Smooth muscle cell (in vitro differentiated cells): ENCODE data around the gene OR4A15. TPM values are rescaled to one million over a fixed set of nuclear protein-coding genes. Genes with fewer than 3 reads are reported as not detected.

ENCODE experiments used
- DNase-seq: peaks from one replicate; lab custom pipeline; 2025; ENCODE audit not compliant: unreplicated experiment; lab: John Stamatoyannopoulos, UW
- H2AFZ ChIP-seq: fragments of 200-600 bp; sonication (generic); 2 replicates; pipeline ENCODE4 v1.6.0; 2016; ENCODE audit warnings: antibody characterized with exemption, low read depth, mild to moderate bottlenecking
- H3F3A ChIP-seq: fragments of 200-600 bp; sonication (generic); 2 replicates; pipeline ENCODE4 v1.6.0; 2017; ENCODE audit warnings: antibody characterized with exemption, low read depth
- H3K27ac ChIP-seq: fragments of 200-600 bp; sonication (generic); 2 replicates; pipeline ENCODE4 v1.5.1; 2016; ENCODE audit warnings: low read depth, mild to moderate bottlenecking
- H3K27me3 ChIP-seq: fragments of 200-600 bp; sonication (generic); 2 replicates; pipeline ENCODE4 v1.6.1; 2016; ENCODE audit warnings: low read depth, mild to moderate bottlenecking
- H3K36me3 ChIP-seq: fragments of 200-600 bp; sonication (generic); 2 replicates; pipeline ENCODE4 v1.5.1; 2016; ENCODE audit warnings: low read depth
- H3K4me1 ChIP-seq: fragments of 200-600 bp; sonication (generic); 2 replicates; pipeline ENCODE4 v1.5.1; 2016; ENCODE audit warnings: low read depth
- H3K4me2 ChIP-seq: fragments of 200-600 bp; sonication (generic); 2 replicates; pipeline ENCODE4 v1.6.0; 2016; ENCODE audit warnings: mild to moderate bottlenecking
- H3K4me3 ChIP-seq: fragments of 200-600 bp; sonication (generic); 2 replicates; pipeline ENCODE4 v1.5.1; 2016; ENCODE audit warnings: mild to moderate bottlenecking
- H3K79me2 ChIP-seq: fragments of 200-600 bp; sonication (generic); 2 replicates; pipeline ENCODE4 v1.6.0; 2016; ENCODE audit warnings: low read depth, mild to moderate bottlenecking
- H3K9ac ChIP-seq: fragments of 200-600 bp; sonication (generic); 2 replicates; pipeline ENCODE4 v1.6.0; 2016; ENCODE audit warnings: low read depth
- H3K9me3 ChIP-seq: fragments of 200-600 bp; sonication (generic); replicated peaks from 2 replicates; pipeline ENCODE4 v1.5.1; 2016; ENCODE audit warnings: low read depth
- H4K20me1 ChIP-seq: fragments of 200-600 bp; sonication (generic); 2 replicates; pipeline ENCODE4 v1.6.0; 2016; ENCODE audit warnings: low read depth
- WGBS: methylation state at CpG from one replicate; pipeline ENCODE4 v1.1.7; 2016; ENCODE audit warnings: low lambda C conversion rate; 5-methylcytosine and 5-hydroxymethylcytosine counted together
- polyA plus RNA-seq: library from polyadenylated mRNA; unstranded; fragments of >200 nt; fragmentation: Nextera tagmentation; extraction: Ambion mirVana; gene quantifications from 2 replicates; pipeline ENCODE4 v1.2.1, GENCODE V29; 2016
- total RNA-seq: library from RNA; depleted of rRNA; stranded (reverse); fragments of >200 nt; gene quantifications from 2 replicates; pipeline ENCODE4 v1.2.3, GENCODE V29; 2014
- TF ChIP-seq, protein P1 (sequence below): fragments of 200-600 bp; sonication (generic); IDR thresholded peaks from 2 replicates; pipeline ENCODE4 v1.5.1; 2017; ENCODE audit warnings: borderline replicate concordance, mild to moderate bottlenecking, antibody characterized with exemption; ENCODE audit not compliant: insufficient read depth, poor library complexity, severe bottlenecking

OR4A15 gene
- total RNA-seq (not detected in 2 replicates), polyA plus RNA-seq (not detected in 2 replicates)

DNA sequence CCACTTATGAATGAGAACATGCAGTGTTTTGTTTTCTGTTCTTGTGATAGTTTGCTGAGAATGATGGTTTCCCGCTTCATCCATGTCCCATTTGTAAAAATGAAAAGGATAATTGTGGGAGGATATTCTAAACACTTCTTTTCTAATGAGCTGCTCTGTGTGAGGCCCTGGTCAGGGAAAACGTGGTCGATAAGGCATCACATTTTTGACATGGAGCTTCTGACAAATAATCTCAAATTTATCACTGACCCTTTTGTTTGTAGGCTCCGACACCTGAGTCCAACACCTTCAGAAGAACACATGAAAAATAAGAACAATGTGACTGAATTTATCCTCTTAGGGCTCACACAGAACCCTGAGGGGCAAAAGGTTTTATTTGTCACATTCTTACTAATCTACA, at the start of gene OR4A15:
Gene OR4A15, plus strand, starts transcription at position 301 of the 400 bp plus-strand sequence. Its CDS starts 0 bp downstream, at position 301.
- H3K4me1 ChIP-seq, result no peaks in the 10 kb centered on the region
- whole genome bisulfite sequencing, result 67% methylated on average over 4 of the region's 4 CpGs
- H4K20me1 ChIP-seq, result no peaks in the 10 kb centered on the region
- no peaks in the 10 kb centered on the region for H3K9me3 ChIP-seq
- H3K79me2 ChIP-seq, result no peaks in the 10 kb centered on the region
- no peak within 1 kb of the TSS for H2AFZ ChIP-seq
- no peak for DNase-seq
- H3K4me3 ChIP-seq, result no peak within 1 kb of the TSS
- H3K9ac ChIP-seq, result no peak within 1 kb of the TSS
- H3K4me2 ChIP-seq, result no peak within 1 kb of the TSS
- TF ChIP-seq, protein P1, sequence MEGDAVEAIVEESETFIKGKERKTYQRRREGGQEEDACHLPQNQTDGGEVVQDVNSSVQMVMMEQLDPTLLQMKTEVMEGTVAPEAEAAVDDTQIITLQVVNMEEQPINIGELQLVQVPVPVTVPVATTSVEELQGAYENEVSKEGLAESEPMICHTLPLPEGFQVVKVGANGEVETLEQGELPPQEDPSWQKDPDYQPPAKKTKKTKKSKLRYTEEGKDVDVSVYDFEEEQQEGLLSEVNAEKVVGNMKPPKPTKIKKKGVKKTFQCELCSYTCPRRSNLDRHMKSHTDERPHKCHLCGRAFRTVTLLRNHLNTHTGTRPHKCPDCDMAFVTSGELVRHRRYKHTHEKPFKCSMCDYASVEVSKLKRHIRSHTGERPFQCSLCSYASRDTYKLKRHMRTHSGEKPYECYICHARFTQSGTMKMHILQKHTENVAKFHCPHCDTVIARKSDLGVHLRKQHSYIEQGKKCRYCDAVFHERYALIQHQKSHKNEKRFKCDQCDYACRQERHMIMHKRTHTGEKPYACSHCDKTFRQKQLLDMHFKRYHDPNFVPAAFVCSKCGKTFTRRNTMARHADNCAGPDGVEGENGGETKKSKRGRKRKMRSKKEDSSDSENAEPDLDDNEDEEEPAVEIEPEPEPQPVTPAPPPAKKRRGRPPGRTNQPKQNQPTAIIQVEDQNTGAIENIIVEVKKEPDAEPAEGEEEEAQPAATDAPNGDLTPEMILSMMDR, result no peak
- no peaks in the 10 kb centered on the region for H3F3A ChIP-seq
- H3K36me3 ChIP-seq, result no peaks in the 10 kb centered on the region
- H3K27me3 ChIP-seq, result no peaks in the 10 kb centered on the region
- H3K27ac ChIP-seq, result no peak within 1 kb of the TSS

DNA sequence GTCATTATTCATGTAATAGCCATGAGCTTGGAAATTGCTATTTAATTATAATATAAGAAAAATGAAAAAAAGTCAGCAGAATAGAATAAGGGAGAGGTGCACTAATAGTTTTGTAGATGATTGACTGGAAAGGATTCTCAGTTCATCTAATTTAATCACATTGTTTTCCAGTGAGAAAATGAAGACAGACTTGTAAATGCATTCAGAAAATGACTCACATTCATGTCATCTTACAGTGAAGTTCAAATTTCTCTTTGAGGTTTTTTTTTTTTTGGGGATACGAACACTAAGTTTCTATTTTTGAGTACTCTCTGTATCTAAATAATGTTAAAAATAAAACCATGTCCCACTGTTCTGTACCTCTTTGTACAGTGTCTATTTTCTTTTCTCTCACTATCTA, 43.3 kb upstream of the OR4A15 start:
- H2AFZ ChIP-seq, result no peak overlapping the region
- WGBS, result 81% methylated on average over 1 of the region's 1 CpG
- TF ChIP-seq, protein P1, result no peak
- no peak overlapping the region for H3K4me2 ChIP-seq
- H3K36me3 ChIP-seq, result no peaks in the 10 kb centered on the region
- no peaks in the 10 kb centered on the region for H4K20me1 ChIP-seq
- H3K27ac ChIP-seq, result no peak overlapping the region
- H3K9ac ChIP-seq, result no peak overlapping the region
- no peaks in the 10 kb centered on the region for H3K27me3 ChIP-seq
- H3K4me3 ChIP-seq, result no peak overlapping the region
- no peak for DNase-seq
- H3F3A ChIP-seq, result no peaks in the 10 kb centered on the region
- H3K9me3 ChIP-seq, result peaks cover 16% of the 10 kb centered on the region
- no peaks in the 10 kb centered on the region for H3K4me1 ChIP-seq
- H3K79me2 ChIP-seq, result no peaks in the 10 kb centered on the region

DNA sequence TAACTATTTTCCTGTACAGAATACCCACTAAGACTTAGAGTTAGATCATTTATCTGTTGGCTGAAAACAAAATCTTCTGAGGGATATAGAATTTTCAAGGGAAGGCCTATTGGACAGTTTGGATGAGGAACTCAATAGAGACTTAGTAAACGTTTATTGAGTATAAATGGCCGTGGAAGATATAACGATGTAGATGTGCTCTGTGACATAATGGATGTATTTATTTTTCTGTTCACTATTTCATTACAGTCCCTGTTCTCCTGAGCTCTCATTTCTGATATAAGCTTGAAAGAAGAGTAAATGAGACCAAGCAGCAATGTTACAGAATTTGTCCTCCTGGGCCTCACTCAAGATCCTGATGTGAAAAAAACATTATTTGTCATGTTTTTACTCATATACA, 24.9 kb upstream of the OR4A15 start, which contains the start of gene OR4A16:
Gene OR4A16, plus strand, starts transcription at position 301 of the 400 bp plus-strand sequence. Its CDS starts 0 bp downstream, at position 301.
- TF ChIP-seq, protein P1, result no peak
- H3K27me3 ChIP-seq, result no peaks in the 10 kb centered on the region
- 83% methylated on average over 3 of the region's 3 CpGs for WGBS
- no peaks in the 10 kb centered on the region for H3K79me2 ChIP-seq
- no peak within 1 kb of the TSS for H2AFZ ChIP-seq
- no peak within 1 kb of the TSS for H3K9ac ChIP-seq
- H3K9me3 ChIP-seq, result peaks cover 15% of the 10 kb centered on the region
- no peaks in the 10 kb centered on the region for H3F3A ChIP-seq
- H4K20me1 ChIP-seq, result no peaks in the 10 kb centered on the region
- no peak within 1 kb of the TSS for H3K4me2 ChIP-seq
- DNase-seq, result no peak
- no peak within 1 kb of the TSS for H3K4me3 ChIP-seq
- no peak within 1 kb of the TSS for H3K27ac ChIP-seq
- no peaks in the 10 kb centered on the region for H3K4me1 ChIP-seq
- H3K36me3 ChIP-seq, result no peaks in the 10 kb centered on the region

DNA sequence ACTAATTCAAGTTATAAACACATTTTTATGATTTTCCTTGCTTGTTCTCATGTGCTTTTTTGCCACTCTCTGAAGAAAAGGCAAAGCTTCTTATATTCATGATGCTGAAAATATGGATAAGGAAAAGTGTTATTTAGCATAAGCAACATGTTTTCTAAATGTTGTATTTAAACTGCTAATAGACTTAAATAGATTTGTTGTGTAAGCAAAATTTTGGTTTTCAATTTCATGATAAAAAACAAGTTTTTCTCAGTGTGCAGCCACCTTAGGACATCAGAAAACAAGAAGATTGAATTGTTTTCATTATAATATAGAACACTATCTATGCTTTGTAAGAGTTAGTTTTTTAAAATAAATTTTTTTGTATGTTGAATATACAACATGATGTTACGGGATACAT, 22.5 kb upstream of the OR4A15 start:
- H3K27ac ChIP-seq, result no peak overlapping the region
- TF ChIP-seq, protein P1, result no peak

More for the DNA sequence above, 22.5 kb upstream of the OR4A15 start:
- Histone ChIP-seq H3K9ac (no peak overlapping the region), H3F3A (no peaks in the 10 kb centered on the region), H3K9me3 (peaks cover 12% of the 10 kb centered on the region), H3K4me2 (no peak overlapping the region), H3K4me3 (no peak overlapping the region), H3K27me3 (no peaks in the 10 kb centered on the region), H4K20me1 (no peaks in the 10 kb centered on the region), H2AFZ (no peak overlapping the region), H3K36me3 (no peaks in the 10 kb centered on the region), H3K79me2 (no peaks in the 10 kb centered on the region), H3K4me1 (no peaks in the 10 kb centered on the region)
- whole genome bisulfite sequencing, result 88% methylated on average over 1 of the region's 1 CpG
- DNase-seq, result no peak
